ENCODE measurements around the gene CCNA2.

GRCh38 chr4:121860121-121860520 is 36.4 kb upstream of the CCNA2 start:
- no peak for TF ChIP-seq EZH2 (IDR thresholded peaks at IDR 0.05; ENCODE audit: borderline replicate concordance)
- TF ChIP-seq EZH2phosphoT487 (IDR thresholded peaks at IDR 0.05; ENCODE audit: low read depth, severe bottlenecking, unreplicated experiment) = no peak

All from hepatocyte (in vitro differentiated cells).